PC-3 (cell line): Measurements from ENCODE around the gene PPP3R1. TPM values are rescaled to one million over a fixed set of nuclear protein-coding genes. Genes with fewer than 3 reads are reported as not detected.
"Not testable (repeated sequence)": the region's sequence is repeated elsewhere in the genome, so short reads cannot be mapped to it uniquely, and the experiment has no call there.

Source experiments
- ATAC-seq: fragments of 200-7000 bp; cut with Tn5 transposase; 2 replicates; pipeline ENCODE4 v1.9.1; 2020; ENCODE audit warnings: mild to moderate bottlenecking, moderate library complexity
- BruUV-seq: library from RNA; stranded (reverse); fragments of 400-500 nt; replicated peaks from 2 replicates; lab custom pipeline; 2021; lab: Mats Ljungman, UMichigan
- CTCF ChIA-PET: fragments of 300-600 bp; sonication (Branson Sonifier 250); formaldehyde crosslinking; loops from one replicate; lab custom pipeline; 2022; ENCODE audit warnings: antibody characterized with exemption; lab: Charles Lee
- POLR2A ChIA-PET: fragments of 300-600 bp; sonication (Branson Sonifier 250); formaldehyde crosslinking; loops from one replicate; lab custom pipeline; 2022; ENCODE audit warnings: antibody characterized with exemption; ENCODE audit not compliant: unreplicated experiment; lab: Charles Lee
- DNase-seq: peaks from one replicate; pipeline ENCODE4 v3.0.0-alpha.2; 2015
- H2AFZ ChIP-seq: fragments of 300-600 bp; sonication (generic); 2 replicates; pipeline ENCODE4 v1.6.0; 2016; ENCODE audit warnings: antibody characterized with exemption, low read length
- H3F3A ChIP-seq: fragments of 300-600 bp; sonication (generic); one replicate; pipeline ENCODE4 v1.6.0; 2017; ENCODE audit warnings: antibody characterized with exemption, low read length, control low read depth, mild to moderate bottlenecking; ENCODE audit not compliant: unreplicated experiment
- H3K27ac ChIP-seq: fragments of 300-600 bp; sonication (generic); 2 replicates; pipeline ENCODE4 v1.5.1; 2016; ENCODE audit warnings: mild to moderate bottlenecking, low read length
- H3K27me3 ChIP-seq: fragments of 300-600 bp; sonication (generic); 2 replicates; pipeline ENCODE4 v1.6.1; 2016; ENCODE audit warnings: low read length, mixed read lengths
- H3K36me3 ChIP-seq: fragments of 300-600 bp; sonication (generic); 2 replicates; pipeline ENCODE4 v1.6.1; 2016; ENCODE audit warnings: low read depth, mixed run types, low read length, mixed read lengths
- H3K4me1 ChIP-seq: fragments of 300-600 bp; sonication (generic); 2 replicates; pipeline ENCODE4 v1.5.1; 2016; ENCODE audit warnings: low read length; ENCODE audit not compliant: insufficient read depth
- H3K4me2 ChIP-seq: fragments of 300-600 bp; sonication (generic); 2 replicates; pipeline ENCODE4 v1.6.0; 2016; ENCODE audit warnings: low read length
- H3K4me3 ChIP-seq: fragments of 300-600 bp; sonication (generic); 2 replicates; pipeline ENCODE4 v1.5.1; 2016; ENCODE audit warnings: mild to moderate bottlenecking, low read length, mixed read lengths
- H3K79me2 ChIP-seq: fragments of 300-600 bp; sonication (generic); 2 replicates; pipeline ENCODE4 v1.6.1; 2017; ENCODE audit warnings: low read length, mixed read lengths
- H3K9ac ChIP-seq: fragments of 300-600 bp; sonication (generic); 2 replicates; pipeline ENCODE4 v1.6.0; 2016; ENCODE audit warnings: mild to moderate bottlenecking, low read length
- H3K9me2 ChIP-seq: fragments of 300-600 bp; sonication (generic); replicated peaks from 2 replicates; pipeline ENCODE4 v1.6.1; 2016; ENCODE audit warnings: mixed run types, low read length, mixed read lengths
- H3K9me3 ChIP-seq: fragments of 300-600 bp; sonication (generic); 2 replicates; pipeline ENCODE4 v1.6.1; 2016; ENCODE audit warnings: low read length, mixed read lengths
- H4K20me1 ChIP-seq: fragments of 300-600 bp; sonication (generic); 2 replicates; pipeline ENCODE4 v1.6.1; 2016; ENCODE audit warnings: low read length, mixed read lengths
- EZH2 ChIP-seq: fragments of 300-600 bp; sonication (generic); IDR thresholded peaks from one replicate; pipeline ENCODE4 v1.6.1; 2017; ENCODE audit warnings: antibody characterized with exemption, mild to moderate bottlenecking, low read length; ENCODE audit not compliant: unreplicated experiment
- EZH2phosphoT487 ChIP-seq: fragments of 300-600 bp; sonication (generic); IDR thresholded peaks from 2 replicates; pipeline ENCODE4 v1.6.1; 2018; ENCODE audit warnings: mild to moderate bottlenecking, antibody characterized with exemption, low read length, borderline replicate concordance
- intact Hi-C: fragments of 100-400 bp; cut with micrococcal nuclease; formaldehyde crosslinking; loops from 2 replicates; pipeline ENCODE4 v1.9.0; 2023
- total RNA-seq: library from RNA; depleted of rRNA; stranded (reverse); fragments of >200 nt; gene quantifications from 2 replicates; pipeline ENCODE4 v1.2.3, GENCODE V29; 2014
- TF ChIP-seq, protein P1 (sequence below): fragments of 300-600 bp; sonication (generic); conservative IDR thresholded peaks from 2 replicates; pipeline ENCODE4 v1.5.1; 2017; ENCODE audit warnings: antibody characterized with exemption, low read depth, mild to moderate bottlenecking, low read length

The PPP3R1 gene
- total RNA-seq, 1 experiment from 2014 or later = 13.7 TPM

DNA sequence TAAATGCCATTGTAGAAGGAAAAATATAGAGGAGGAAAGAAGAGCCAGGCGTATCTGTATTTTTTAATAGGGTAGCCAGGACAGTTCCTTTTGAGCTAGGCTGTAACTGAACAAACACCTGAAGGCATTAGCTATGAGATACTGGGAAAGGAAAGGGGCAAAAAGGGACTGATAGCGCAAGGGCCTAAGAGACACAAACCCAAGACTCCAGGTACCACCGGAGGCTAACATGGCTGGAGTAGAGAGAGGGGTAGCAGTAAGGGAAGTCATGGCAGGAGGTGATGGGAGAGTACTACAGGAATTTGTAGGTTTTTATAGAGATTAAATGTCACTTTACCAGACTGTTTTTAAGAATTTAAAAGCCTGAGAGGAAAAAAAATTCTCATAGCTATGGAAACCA is 73.9 kb downstream of the PPP3R1 start:
- Histone ChIP-seq H3F3A (peaks cover 3% of the 10 kb centered on the region), H3K79me2 (no peaks in the 10 kb centered on the region), H3K9me3 (no peaks in the 10 kb centered on the region), H3K4me3 (no peak overlapping the region), H3K36me3 (peaks cover 37% of the 10 kb centered on the region), H2AFZ (no peak overlapping the region), H3K9me2 (no peaks in the 10 kb centered on the region), H3K4me1 (no peaks in the 10 kb centered on the region), H3K9ac (no peak overlapping the region), H3K27me3 (no peaks in the 10 kb centered on the region), H3K4me2 (no peak overlapping the region), H4K20me1 (no peaks in the 10 kb centered on the region), H3K27ac (no peak overlapping the region)
- POLR2A ChIA-PET = no interaction called here
- no peak for TF ChIP-seq EZH2
- TF ChIP-seq, protein P1, sequence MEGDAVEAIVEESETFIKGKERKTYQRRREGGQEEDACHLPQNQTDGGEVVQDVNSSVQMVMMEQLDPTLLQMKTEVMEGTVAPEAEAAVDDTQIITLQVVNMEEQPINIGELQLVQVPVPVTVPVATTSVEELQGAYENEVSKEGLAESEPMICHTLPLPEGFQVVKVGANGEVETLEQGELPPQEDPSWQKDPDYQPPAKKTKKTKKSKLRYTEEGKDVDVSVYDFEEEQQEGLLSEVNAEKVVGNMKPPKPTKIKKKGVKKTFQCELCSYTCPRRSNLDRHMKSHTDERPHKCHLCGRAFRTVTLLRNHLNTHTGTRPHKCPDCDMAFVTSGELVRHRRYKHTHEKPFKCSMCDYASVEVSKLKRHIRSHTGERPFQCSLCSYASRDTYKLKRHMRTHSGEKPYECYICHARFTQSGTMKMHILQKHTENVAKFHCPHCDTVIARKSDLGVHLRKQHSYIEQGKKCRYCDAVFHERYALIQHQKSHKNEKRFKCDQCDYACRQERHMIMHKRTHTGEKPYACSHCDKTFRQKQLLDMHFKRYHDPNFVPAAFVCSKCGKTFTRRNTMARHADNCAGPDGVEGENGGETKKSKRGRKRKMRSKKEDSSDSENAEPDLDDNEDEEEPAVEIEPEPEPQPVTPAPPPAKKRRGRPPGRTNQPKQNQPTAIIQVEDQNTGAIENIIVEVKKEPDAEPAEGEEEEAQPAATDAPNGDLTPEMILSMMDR = no peak
- TF ChIP-seq EZH2phosphoT487 = no peak
- no TSS peak for BruUV-seq
- intact Hi-C loops = no loop called here
- ATAC-seq = no peak
- CTCF ChIA-PET = no interaction called here
- DNase-seq = no peak

- intact Hi-C loops = no loop called here
- no TSS peak for BruUV-seq
- H3K79me2 ChIP-seq = no peaks in the 10 kb centered on the region
- no peak overlapping the region for H3K4me3 ChIP-seq
- H3K27ac ChIP-seq = no peak overlapping the region
- no peak overlapping the region for H3K9ac ChIP-seq
- H2AFZ ChIP-seq = no peak overlapping the region
- ChIA-PET POLR2A (no interaction called here), CTCF (no interaction called here)
- peaks cover 3% of the 10 kb centered on the region for H3F3A ChIP-seq
- DNase-seq (no peak), ATAC-seq (no peak)
- no peaks in the 10 kb centered on the region for H4K20me1 ChIP-seq
- no peaks in the 10 kb centered on the region for H3K27me3 ChIP-seq
- no peaks in the 10 kb centered on the region for H3K4me1 ChIP-seq
- no peaks in the 10 kb centered on the region for H3K9me3 ChIP-seq
- H3K36me3 ChIP-seq = peaks cover 40% of the 10 kb centered on the region
- no peaks in the 10 kb centered on the region for H3K9me2 ChIP-seq
- no peak overlapping the region for H3K4me2 ChIP-seq
- TF ChIP-seq EZH2phosphoT487 = no peak
- no peak for TF ChIP-seq EZH2
- TF ChIP-seq, protein P1 = no peak
These were observed 74.8 kb downstream of the PPP3R1 start for GRCh38 chr2:68177541-68177940.

GRCh38 chr2:68176657-68177056 is 75.7 kb downstream of the PPP3R1 start:
- H3K4me1 ChIP-seq = no peaks in the 10 kb centered on the region
- H3K4me3 ChIP-seq = no peak overlapping the region
- no peak for DNase-seq
- BruUV-seq = no TSS peak
- ChIA-PET POLR2A (no interaction called here), CTCF (no interaction called here)
- peaks cover 3% of the 10 kb centered on the region for H3F3A ChIP-seq
- H3K27me3 ChIP-seq = no peaks in the 10 kb centered on the region
- H3K36me3 ChIP-seq = peaks cover 43% of the 10 kb centered on the region
- H3K9me3 ChIP-seq = no peaks in the 10 kb centered on the region
- H3K4me2 ChIP-seq = no peak overlapping the region
- TF ChIP-seq EZH2 = no peak
- TF ChIP-seq, protein P1 = no peak
- TF ChIP-seq EZH2phosphoT487 = no peak
- H3K9ac ChIP-seq = no peak overlapping the region
- intact Hi-C loops = no loop called here
- H3K27ac ChIP-seq = no peak overlapping the region
- H3K79me2 ChIP-seq = no peaks in the 10 kb centered on the region
- no peaks in the 10 kb centered on the region for H4K20me1 ChIP-seq
- H2AFZ ChIP-seq = no peak overlapping the region
- no peaks in the 10 kb centered on the region for H3K9me2 ChIP-seq
- ATAC-seq = no peak

- DNase-seq, BruUV-seq, H4K20me1 ChIP-seq, H2AFZ ChIP-seq, intact Hi-C loops, H3F3A ChIP-seq, H3K79me2 ChIP-seq, H3K9ac ChIP-seq, H3K27ac ChIP-seq, CTCF ChIA-PET, H3K4me1 ChIP-seq, H3K4me2 ChIP-seq, H3K4me3 ChIP-seq, H3K27me3 ChIP-seq, H3K9me3 ChIP-seq, POLR2A ChIA-PET, ATAC-seq, H3K9me2 ChIP-seq: not testable (repeated sequence)
- H3K36me3 ChIP-seq = peaks cover 52% of the 10 kb centered on the region
These were observed 77.1 kb downstream of the PPP3R1 start for GRCh38 chr2:68175210-68175609.
